Ishikawa (cell line): ENCODE data around the gene ZFP3.

Experiments
- CEBPB ChIP-seq: IDR thresholded peaks from 2 replicates; pipeline ENCODE4 v1.6.1; 2012
- EGR1 ChIP-seq: IDR thresholded peaks from 2 replicates; pipeline ENCODE4 v1.6.1; 2012
- EP300 ChIP-seq: IDR thresholded peaks from 2 replicates; pipeline ENCODE4 v1.6.1; 2012; ENCODE audit warnings: borderline replicate concordance
- MAX ChIP-seq: IDR thresholded peaks from 2 replicates; pipeline ENCODE4 v1.6.1; 2012
- TF ChIP-seq, protein P1 (sequence below): IDR thresholded peaks from 2 replicates; pipeline ENCODE4 v1.6.1; 2012

DNA sequence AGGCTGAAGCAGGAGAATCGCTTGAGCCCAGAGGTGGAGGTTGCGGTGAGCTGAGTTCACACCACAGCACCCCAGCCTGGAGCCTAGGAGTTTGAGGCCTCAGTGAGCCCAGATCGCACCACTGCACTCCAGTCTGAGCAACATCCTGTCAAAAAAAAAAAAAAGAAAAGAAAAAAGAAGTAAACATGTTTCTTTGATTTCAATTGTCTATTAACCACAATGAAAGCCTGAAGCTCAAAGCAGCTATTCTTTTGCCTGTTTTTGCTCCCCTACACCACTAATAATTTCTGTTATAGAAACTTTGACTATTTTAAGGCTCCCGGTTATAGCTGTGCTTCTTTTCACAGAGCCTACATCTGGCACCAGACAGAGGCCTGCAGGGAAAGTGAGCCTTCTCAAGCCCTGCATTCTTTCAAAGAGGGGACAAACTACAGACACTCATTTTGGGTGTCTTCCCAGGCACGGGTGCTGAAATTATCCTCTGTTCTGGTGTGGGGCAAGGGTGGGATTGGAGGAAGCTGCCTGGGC is 28.9 kb upstream of the ZFP3 start:
- no peak for TF ChIP-seq CEBPB
- TF ChIP-seq EGR1: no peak
- TF ChIP-seq, protein P1, sequence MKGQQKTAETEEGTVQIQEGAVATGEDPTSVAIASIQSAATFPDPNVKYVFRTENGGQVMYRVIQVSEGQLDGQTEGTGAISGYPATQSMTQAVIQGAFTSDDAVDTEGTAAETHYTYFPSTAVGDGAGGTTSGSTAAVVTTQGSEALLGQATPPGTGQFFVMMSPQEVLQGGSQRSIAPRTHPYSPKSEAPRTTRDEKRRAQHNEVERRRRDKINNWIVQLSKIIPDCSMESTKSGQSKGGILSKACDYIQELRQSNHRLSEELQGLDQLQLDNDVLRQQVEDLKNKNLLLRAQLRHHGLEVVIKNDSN: no peak
- TF ChIP-seq EP300: no peak
- TF ChIP-seq MAX: no peak
